Esophagus mucosa (tissue), 1 donor: ENCODE data around the gene SSR1. TPM values are rescaled to one million over a fixed set of nuclear protein-coding genes. Genes with fewer than 3 reads are reported as not detected.

Source experiments
- ATAC-seq: fragments of 200-7000 bp; cut with Tn5 transposase; one replicate; pipeline ENCODE4 v1.9.1; 2020
- total RNA-seq: library from RNA; stranded (reverse); gene quantifications from one replicate; pipeline ENCODE4 v1.2.4, GENCODE V29; 2023
- donor health status: DM: yes; HTN: yes; CAD: no.

Gene SSR1
- total RNA-seq, 1 donor from 2014 or later, result 110 TPM

- peak; percentile 1 for ATAC-seq
Observed at GRCh38 chr6:7237653-7238188, 75.3 kb downstream of the SSR1 start.

- ATAC-seq, result peak; percentile 72
Observed at GRCh38 chr6:7236306-7237209, 76.4 kb downstream of the SSR1 start.

- peak; percentile 43 for ATAC-seq
Observed at GRCh38 chr6:7235712-7236305, 77.2 kb downstream of the SSR1 start.

GRCh38 chr6:7234547-7234946, 78.5 kb downstream of the SSR1 start:
- ATAC-seq, result no peak

- ATAC-seq, result no peak
Observed at GRCh38 chr6:7232351-7232750, 80.6 kb downstream of the SSR1 start.

GRCh38 chr6:7230956-7231713, 81.9 kb downstream of the SSR1 start:
- ATAC-seq, result no peak

GRCh38 chr6:7230327-7230691, 82.7 kb downstream of the SSR1 start:
- ATAC-seq, result no peak

- no peak for ATAC-seq
Observed at GRCh38 chr6:7229376-7230326, 83.3 kb downstream of the SSR1 start.

- no peak for ATAC-seq
Observed at GRCh38 chr6:7228662-7229375, 84.2 kb downstream of the SSR1 start.

GRCh38 chr6:7224731-7225130, 88.3 kb downstream of the SSR1 start:
- ATAC-seq, result no peak

GRCh38 chr6:7222197-7222596, 90.8 kb downstream of the SSR1 start:
- no peak for ATAC-seq

- peak; percentile 52 for ATAC-seq
Observed at GRCh38 chr6:7219310-7219709, 93.7 kb downstream of the SSR1 start.

GRCh38 chr6:7218406-7218988, 94.5 kb downstream of the SSR1 start:
- ATAC-seq, result no peak

Other genes starting within 250 kb of the SSR1 start
- gene RREB1, start 205.2 kb downstream of the SSR1 start, total RNA-seq, result 75.8 TPM
- 0.28 TPM for gene CAGE1, start 76.5 kb upstream of the SSR1 start, total RNA-seq
- gene RIOK1, start 76.6 kb upstream of the SSR1 start, total RNA-seq, result 21.5 TPM
- gene DSP, start 228.5 kb upstream of the SSR1 start, total RNA-seq, result 1,306 TPM